Stimulated activated CD8-positive, alpha-beta memory T cell treated with anti-CD3 and anti-CD28 coated beads, Interleukin-12 subunit alpha, Interleukin-12 subunit beta, amount 100 ng/mL, for 1 hour (primary cell): ENCODE measurements around the gene FRMD3.

Source experiments
- DNase-seq: peaks from one replicate; pipeline ENCODE4 v3.0.0-alpha.2; 2020; ENCODE audit warnings: low read depth

Gene FRMD3

DNA sequence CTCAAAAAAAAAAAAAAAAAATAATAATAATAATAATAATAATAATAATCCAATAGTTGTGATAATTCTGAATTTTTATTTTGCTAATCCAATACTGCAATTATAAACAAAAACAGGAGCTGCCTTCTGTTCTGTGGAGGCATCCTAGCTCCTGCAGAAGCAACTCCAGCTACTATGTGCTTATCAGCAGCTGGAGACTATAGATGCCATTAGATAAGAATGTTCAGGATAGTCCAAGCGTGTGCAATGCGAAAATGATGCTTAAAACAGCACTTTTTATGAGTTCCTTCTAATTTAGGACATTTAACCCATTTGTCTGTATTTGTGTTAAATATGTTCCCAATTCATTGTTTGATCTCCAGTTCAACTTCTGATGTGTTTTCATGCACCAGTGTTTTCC lies 254.7 kb downstream of the FRMD3 start:
- DNase-seq, result no peak

GRCh38 chr9:83281306-83282255 lies 256.6 kb downstream of the FRMD3 start:
- no peak for DNase-seq

- no peak for DNase-seq
These were observed 257.4 kb downstream of the FRMD3 start for GRCh38 chr9:83280790-83281189.

DNA sequence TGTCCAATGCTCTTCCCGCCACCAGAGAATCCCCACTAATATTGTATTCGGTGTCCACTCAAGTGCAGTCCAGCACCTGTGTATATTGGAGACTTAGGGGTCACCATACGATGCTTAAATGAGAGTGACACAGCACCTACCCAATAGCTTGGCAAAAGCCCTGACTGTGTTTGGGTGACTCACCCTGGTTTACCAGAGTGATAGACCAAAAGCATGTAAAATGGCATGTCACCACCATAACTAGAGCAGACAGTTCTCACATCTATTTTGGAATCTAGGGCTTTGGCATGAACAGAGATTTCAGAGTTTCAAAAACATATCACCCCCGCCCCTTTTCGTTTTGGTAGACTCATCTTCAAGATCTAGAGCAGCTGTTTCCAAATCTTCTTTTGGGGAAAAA lies 257.9 kb downstream of the FRMD3 start:
- DNase-seq, result no peak

DNA sequence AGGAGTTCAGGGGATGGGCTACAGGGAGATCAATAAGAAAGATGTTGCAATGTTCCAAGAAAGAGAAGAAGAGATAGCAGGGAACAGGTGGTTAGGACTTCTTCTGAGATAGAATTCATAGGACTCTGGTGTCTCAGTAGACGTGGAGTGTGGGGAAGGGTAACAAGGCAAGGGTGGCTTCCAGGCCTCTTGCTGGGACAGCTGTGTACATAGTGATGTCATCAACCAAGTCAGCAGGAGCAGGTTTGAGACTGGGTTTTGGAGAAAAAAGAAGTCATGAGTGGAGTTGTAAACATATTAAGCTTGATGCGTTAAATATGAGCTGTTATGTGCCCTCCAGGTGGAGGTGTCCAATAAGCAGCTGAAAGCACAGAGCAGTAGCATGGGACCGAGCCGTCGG lies 263.4 kb downstream of the FRMD3 start:
- DNase-seq, result no peak

DNA sequence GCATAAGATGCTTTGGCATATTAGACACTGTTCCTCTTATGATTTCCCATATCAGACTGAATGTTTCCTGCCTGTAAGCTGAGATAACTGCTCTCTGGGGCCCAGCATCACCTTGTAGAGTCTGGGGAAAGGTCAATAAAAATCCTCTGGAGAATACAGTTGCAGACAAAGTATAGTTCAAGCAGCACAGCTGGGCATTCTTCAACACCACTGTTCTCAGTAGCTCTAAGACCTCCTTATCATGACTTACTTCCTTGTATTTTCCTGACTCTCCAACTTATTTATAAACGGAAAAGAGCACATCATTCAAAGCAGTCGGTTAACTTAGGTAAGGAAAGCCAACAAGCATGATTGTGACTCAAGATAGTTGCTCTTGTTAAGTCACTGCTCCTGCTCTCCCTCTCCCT lies 266.5 kb downstream of the FRMD3 start:
- no peak for DNase-seq

GRCh38 chr9:83270116-83270515 lies 268.1 kb downstream of the FRMD3 start:
- no peak for DNase-seq

DNA sequence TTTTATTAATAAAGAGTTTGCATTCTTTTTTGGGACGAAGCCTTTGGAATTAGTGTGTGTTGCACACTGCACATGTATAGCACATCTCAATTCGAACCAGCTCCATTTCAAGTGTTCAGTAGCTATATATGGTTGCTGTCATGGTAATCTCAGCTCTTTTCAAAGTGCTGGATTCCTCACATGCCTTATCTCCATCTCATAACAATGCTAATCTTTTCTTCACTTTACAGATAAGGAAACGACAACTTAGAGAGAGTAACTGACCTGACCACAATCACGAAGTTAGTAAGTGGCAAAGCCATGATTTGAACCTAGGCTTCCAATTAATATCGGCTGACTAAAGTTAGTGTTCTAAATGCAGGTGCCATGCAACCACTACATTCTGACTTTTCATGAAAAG lies 270.5 kb downstream of the FRMD3 start:
- DNase-seq, result no peak

DNA sequence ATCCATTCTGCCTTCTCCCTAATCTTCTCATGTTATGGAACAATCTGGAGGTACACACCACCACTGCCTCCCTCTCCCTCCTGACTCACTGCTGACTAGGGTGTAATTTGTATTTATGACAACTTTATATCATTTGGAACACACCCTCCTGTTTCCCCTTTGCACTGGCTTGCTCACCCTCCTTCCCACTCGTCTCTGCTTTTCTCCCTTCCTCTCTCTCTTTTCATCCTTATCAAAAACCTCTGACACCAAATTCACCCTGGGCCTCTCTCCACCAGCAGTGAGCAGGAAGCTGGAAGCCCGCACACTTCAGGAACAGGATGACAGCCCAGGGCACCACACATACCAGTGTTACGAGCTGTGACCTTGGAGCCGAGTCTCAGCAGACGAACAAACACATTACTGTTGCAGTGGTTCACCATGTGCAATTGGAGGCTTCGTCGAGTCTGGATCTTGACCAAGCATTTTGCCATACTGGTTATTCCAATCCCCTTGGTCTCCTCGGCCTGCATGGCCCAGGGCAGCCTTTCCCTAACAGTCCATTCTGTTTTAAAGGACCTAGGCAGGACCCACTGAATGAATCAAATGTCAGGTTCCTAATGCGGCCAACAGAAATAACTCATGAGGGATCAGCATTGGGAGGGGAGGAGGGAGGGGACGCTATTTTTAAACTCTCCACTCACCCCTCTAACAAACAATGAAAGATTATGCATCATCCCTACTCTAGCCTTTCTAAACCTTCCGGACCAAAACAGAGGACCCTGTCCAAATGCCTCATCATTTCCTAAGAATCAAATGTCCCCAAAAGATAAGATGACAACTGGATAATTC lies 271.3 kb downstream of the FRMD3 start:
- no peak for DNase-seq

- DNase-seq, result no peak
These were observed 271.9 kb downstream of the FRMD3 start for GRCh38 chr9:83266331-83266665.

DNA sequence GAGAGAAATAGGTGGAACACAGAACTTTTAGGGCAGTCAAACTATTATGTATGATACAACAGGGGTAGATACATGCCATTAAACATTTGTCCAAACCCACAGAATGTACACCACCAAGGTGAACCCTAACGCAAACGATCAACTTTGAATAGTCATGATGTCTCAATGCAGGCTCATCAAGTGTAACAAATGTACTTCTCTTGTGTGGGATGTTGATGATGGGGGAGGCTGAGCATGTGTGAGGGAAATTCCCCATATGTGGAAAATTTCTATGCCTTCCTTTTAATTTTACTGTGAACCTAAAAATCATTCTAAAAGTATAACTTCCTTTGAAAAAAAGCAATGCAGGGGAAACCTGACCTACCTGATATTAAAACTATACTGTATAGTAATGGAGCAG lies 273.9 kb downstream of the FRMD3 start:
- DNase-seq, result no peak

DNA sequence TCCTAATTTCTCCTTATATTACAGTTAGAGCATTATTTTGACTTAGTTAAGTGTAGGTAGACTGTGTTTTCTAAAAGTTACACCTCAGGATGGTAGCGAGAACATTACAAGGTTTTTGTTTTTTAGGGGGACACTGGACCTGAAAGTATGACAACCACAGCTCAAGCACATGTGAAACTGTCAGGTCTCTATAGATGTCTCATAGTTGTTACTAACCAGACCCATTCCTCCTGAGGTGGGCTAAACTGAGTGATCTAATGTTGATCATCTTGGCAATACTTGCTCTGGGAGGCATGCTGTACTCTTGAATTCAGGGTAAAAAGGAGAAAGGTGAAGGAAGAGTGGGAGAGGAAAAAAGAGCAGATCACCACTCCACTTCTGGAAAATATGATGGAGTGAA lies 278.6 kb downstream of the FRMD3 start:
- no peak for DNase-seq

DNA sequence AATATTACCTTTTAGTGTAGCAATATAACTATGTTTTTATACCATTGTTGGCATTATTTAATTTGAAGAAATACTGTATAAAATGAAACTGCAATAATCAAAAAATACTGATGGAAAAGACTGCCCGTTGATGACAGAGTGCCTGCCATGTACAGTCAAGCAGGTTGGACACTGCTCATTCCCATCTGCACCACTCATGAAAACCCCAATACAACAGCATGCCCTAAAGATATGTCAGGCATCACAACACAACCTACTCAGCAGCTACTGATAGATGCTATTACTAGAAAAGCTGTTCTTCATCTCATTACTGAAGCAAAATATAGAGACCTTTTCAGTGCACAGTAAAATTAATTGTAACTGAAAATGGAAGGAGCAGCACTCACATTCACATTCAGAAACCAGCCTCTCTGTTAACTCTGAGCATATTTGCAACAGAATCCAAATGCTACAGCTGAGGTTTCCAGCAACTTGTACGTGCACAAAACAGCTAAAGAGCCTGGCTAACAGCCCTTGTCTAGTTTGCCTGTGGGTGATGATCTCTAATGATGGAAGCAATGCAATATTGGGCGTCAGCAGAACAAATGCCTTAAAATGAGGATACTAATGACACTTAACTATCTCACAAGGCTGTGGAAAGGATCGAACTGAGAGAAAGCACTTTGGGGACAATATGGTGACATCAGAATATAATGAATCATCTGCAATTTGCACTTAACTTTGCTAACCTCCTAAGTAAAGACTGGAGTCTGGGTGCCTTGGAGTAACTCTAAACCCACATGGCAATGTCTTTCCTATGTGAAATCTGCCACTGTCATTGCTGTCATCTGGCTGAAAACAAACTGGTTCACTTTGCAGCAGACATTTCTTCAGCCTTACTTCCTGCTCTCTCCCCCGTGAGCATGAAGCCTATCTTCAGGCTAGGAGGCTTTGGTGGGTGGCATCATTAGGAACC lies 280.0 kb downstream of the FRMD3 start:
- DNase-seq, result no peak

GRCh38 chr9:83247732-83248131 lies 290.5 kb downstream of the FRMD3 start:
- no peak for DNase-seq

- DNase-seq, result no peak
These were observed 292.1 kb downstream of the FRMD3 start for GRCh38 chr9:83245979-83246659.

GRCh38 chr9:83242066-83242465 lies 296.1 kb downstream of the FRMD3 start:
- no peak for DNase-seq

DNA sequence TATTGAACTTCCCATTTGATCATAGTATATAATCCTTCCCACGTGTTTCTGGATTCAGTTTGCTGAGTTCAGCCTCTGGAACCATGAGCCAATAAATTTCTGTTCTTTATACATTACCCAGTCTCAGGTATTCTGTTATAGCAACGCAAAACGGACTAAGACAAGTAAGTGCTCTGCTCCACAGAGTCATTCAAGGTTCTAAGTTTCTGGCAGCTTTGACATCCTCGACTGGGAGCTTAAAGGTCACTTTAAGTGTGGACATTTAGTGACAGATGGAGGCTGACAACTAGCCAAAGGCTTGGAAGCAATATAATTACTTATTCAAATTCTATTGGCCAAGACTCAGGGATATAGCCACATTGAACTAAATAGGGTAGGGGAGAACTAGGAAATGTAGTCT lies 297.5 kb downstream of the FRMD3 start:
- DNase-seq, result no peak

- no peak for DNase-seq
These were observed 298.5 kb downstream of the FRMD3 start for GRCh38 chr9:83239747-83240146.

DNA sequence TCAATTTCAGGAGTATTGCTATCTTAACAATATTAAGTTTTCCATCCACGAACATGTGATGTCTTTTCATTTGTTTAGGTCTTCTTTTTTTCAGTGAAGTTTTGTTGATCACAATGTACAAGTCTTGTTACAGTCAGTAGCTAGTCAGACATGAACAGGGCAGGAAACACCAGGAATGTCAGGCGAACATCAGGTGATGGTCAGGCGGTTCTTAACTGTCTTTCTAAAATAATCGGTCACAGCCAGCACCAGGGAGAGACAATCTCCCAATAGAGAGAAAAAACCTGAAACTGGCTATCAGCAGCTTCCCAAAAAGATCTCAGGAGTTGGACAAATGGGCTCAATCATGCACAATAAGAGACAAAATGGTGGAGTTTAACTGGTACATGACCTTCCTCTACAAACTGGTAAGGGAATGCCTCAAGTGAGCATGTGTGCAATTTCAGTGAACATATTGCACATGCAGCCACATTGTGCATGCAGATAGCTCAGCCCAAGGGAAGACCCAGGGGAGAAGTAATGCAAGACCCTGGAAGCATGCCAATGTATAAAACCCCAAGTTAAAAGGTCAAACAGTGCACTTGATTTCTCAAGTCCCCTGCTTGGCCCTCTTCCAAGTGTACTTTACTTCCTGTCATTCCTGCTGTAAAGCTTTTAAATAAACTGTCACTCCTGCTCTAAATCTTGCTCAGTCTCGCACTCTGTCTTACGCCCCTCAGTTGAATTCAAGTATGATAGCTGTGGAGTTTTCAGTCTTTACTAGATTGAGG lies 299.1 kb downstream of the FRMD3 start:
- DNase-seq, result no peak

- DNase-seq, result no peak
These were observed 302.0 kb downstream of the FRMD3 start for GRCh38 chr9:83236029-83236696.
